WI38 (cell line): Measurements from ENCODE around the gene VWA1.
"Not testable (repeated sequence)": the region's sequence is repeated elsewhere in the genome, so short reads cannot be mapped to it uniquely, and the experiment has no call there.

Experiments used
- H3K4me3 ChIP-seq: 2 replicates; pipeline ENCODE4 v1.5.1; 2011; ENCODE audit warnings: low read depth, mild to moderate bottlenecking, control low read depth, low read length
- TF ChIP-seq, protein P1 (sequence below): IDR thresholded peaks from 2 replicates; pipeline ENCODE4 v1.5.1; 2012; ENCODE audit warnings: low read depth, mild to moderate bottlenecking, control low read depth, low read length

The VWA1 gene

GRCh38 chr1:1452882-1453281 is 17.4 kb downstream of the VWA1 start:
- TF ChIP-seq, protein P1, sequence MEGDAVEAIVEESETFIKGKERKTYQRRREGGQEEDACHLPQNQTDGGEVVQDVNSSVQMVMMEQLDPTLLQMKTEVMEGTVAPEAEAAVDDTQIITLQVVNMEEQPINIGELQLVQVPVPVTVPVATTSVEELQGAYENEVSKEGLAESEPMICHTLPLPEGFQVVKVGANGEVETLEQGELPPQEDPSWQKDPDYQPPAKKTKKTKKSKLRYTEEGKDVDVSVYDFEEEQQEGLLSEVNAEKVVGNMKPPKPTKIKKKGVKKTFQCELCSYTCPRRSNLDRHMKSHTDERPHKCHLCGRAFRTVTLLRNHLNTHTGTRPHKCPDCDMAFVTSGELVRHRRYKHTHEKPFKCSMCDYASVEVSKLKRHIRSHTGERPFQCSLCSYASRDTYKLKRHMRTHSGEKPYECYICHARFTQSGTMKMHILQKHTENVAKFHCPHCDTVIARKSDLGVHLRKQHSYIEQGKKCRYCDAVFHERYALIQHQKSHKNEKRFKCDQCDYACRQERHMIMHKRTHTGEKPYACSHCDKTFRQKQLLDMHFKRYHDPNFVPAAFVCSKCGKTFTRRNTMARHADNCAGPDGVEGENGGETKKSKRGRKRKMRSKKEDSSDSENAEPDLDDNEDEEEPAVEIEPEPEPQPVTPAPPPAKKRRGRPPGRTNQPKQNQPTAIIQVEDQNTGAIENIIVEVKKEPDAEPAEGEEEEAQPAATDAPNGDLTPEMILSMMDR, result no peak
- no peak overlapping the region for H3K4me3 ChIP-seq

DNA sequence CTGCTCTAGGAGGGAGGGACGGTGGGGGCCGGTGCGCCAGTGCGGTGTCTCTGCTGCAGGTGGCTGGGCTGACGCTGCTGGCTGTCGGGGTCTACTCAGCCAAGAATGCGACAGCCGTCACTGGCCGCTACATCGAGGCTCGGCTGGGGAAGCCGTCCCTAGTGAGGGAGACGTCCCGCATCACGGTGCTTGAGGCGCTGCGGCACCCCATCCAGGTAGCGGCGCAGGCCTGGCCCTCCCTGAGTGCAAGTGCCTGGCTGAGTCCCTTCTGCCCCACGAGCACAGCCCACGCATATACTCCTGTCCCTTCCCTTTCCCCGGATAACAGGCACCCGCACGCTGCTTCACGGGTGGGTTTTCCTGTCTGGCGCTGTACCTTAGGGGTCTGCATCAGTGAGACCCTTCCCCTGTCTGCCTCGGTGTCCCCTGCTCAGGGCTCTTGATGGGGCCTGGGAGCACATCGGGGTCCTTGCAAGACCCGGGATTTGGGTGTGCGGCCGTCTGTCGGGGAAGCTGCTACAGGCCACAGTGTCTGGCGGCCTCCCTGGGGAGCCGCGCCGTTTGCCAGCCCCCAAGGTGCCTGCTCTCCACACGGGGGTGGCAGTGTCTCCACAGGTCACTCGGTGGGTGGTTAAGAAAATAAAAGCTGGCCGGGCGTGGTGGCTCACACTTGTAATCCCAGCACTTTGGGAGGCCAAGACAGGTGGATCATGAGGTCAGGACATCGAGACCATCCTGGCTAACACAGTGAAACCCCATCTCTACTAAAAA is 19.0 kb downstream of the VWA1 start:
- not testable (repeated sequence) for H3K4me3 ChIP-seq

- TF ChIP-seq, protein P1, result no peak
- H3K4me3 ChIP-seq, result no peak overlapping the region
These were observed 19.9 kb downstream of the VWA1 start for GRCh38 chr1:1455366-1455884.

DNA sequence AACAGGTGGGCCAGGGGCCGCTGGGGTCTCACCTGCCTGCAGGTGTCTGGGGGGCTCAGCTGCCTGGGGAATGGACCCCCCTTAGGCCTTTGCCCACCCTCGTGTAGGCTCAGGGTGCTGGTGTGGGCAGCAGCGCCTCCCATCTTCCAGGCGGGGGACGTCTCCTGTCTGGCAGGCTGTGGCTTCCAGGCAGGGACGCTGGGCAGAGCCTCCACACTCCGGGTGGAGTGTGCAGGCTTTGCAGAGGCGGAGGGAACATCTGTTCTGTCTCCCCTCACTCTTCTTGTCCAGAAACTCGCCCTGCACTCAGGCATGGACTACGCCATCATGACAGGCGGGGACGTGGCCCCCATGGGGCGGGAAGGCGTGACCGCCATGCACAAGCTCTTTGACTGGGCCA is 20.4 kb downstream of the VWA1 start:
- not testable (repeated sequence) for H3K4me3 ChIP-seq

DNA sequence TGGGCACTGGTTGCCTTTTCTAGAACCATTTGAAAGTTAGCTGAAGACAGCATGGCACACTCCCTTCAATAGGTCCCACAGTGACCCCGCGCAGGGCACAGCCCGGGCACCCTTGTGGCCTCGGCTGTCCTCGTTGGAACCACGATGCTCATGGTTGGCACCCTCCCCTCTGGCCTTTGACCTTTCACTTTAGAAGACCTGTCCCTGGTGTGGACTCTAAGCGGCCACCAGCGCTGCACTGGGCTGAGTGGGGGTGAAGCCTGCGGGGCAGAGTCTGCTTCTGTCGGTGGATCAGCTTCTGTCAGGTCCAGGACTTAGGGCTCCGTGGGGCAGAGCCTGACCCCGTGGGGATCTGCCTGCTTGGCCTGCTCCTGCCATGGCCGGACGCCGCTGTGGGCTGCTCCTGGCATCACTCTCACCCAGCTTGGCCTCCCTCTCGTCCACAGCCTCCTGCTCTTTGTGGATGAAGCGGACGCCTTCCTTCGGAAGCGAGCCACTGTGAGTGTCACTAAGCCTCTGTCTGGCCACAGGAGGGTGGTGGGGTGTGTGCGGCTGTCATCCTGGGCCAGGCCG is 21.3 kb downstream of the VWA1 start:
- H3K4me3 ChIP-seq, result not testable (repeated sequence)

GRCh38 chr1:1459156-1459555 is 23.7 kb downstream of the VWA1 start:
- not testable (repeated sequence) for H3K4me3 ChIP-seq

- not testable (repeated sequence) for H3K4me3 ChIP-seq
These were observed 24.2 kb downstream of the VWA1 start for GRCh38 chr1:1459711-1460110.

GRCh38 chr1:1460540-1461130 is 25.1 kb downstream of the VWA1 start:
- H3K4me3 ChIP-seq, result no peak overlapping the region
- TF ChIP-seq, protein P1, result no peak

- TF ChIP-seq, protein P1, result no peak
- no peak overlapping the region for H3K4me3 ChIP-seq
These were observed 26.3 kb downstream of the VWA1 start for GRCh38 chr1:1461721-1462317.
